Measurements from ENCODE around the gene MYO16.

DNA sequence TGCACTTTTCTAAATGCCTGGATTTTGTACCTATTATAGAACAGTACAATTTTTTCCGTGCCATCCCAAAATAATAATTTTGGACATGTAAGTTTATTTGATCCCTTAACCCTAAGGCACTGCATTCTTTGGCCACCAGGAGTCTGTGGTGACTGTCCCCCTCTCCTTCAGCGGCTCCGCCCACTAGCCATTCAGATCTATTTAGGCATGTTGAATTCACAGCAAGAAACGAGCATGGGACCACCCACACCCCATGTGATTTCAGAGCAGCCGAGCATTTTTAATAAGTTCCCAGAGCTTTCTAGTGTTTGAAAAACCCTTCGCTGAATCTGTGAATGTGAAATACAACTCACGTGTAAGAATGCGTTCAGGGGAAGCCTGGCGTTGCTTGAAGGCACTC is 567.5 kb downstream of the MYO16 start:
- TF ChIP-seq, protein P1, sequence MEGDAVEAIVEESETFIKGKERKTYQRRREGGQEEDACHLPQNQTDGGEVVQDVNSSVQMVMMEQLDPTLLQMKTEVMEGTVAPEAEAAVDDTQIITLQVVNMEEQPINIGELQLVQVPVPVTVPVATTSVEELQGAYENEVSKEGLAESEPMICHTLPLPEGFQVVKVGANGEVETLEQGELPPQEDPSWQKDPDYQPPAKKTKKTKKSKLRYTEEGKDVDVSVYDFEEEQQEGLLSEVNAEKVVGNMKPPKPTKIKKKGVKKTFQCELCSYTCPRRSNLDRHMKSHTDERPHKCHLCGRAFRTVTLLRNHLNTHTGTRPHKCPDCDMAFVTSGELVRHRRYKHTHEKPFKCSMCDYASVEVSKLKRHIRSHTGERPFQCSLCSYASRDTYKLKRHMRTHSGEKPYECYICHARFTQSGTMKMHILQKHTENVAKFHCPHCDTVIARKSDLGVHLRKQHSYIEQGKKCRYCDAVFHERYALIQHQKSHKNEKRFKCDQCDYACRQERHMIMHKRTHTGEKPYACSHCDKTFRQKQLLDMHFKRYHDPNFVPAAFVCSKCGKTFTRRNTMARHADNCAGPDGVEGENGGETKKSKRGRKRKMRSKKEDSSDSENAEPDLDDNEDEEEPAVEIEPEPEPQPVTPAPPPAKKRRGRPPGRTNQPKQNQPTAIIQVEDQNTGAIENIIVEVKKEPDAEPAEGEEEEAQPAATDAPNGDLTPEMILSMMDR (IDR thresholded peaks at IDR 0.05), result peak in 1 of 3 experiments; percentile 15
- TF ChIP-seq POLR2A (IDR thresholded peaks at IDR 0.05), result no peak
